Suprapubic skin (tissue), 4 donors: Measurements from ENCODE around the gene RDH8. TPM values are rescaled to one million over a fixed set of nuclear protein-coding genes. Genes with fewer than 3 reads are reported as not detected.

Experiments
- DNase-seq, 2 donors: peaks; one replicate each; pipeline ENCODE4 v3.0.0-alpha.2; 2019; ENCODE audit warnings: low spot score in 2 of 2
- H3K27ac ChIP-seq: fragments of 200-600 bp; sonication (generic); one replicate; pipeline ENCODE4 v1.5.1; 2019
- H3K27me3 ChIP-seq: fragments of 200-600 bp; sonication (generic); one replicate; pipeline ENCODE4 v1.5.1; 2019
- H3K36me3 ChIP-seq: fragments of 200-600 bp; sonication (generic); one replicate; pipeline ENCODE4 v1.5.1; 2019
- H3K4me1 ChIP-seq: fragments of 200-600 bp; sonication (generic); one replicate; pipeline ENCODE4 v1.5.1; 2019
- H3K4me3 ChIP-seq: fragments of 200-600 bp; sonication (generic); one replicate; pipeline ENCODE4 v1.5.1; 2019; ENCODE audit warnings: mild to moderate bottlenecking
- H3K9me3 ChIP-seq: fragments of 200-600 bp; sonication (generic); one replicate; pipeline ENCODE4 v1.5.1; 2019
- CTCF ChIP-seq, 2 donors: fragments of 200-600 bp in 1 of 2; fragments of 450-650 bp in 1 of 2; sonication (generic) in 1 of 2; IDR thresholded peaks; one replicate each; pipeline ENCODE4 v1.5.1; 2016 to 2019; ENCODE audit warnings: antibody characterized with exemption in 2 of 2, mild to moderate bottlenecking in 1 of 2, moderate library complexity in 1 of 2
- EP300 ChIP-seq: sonication (generic); formaldehyde crosslinking; IDR thresholded peaks from one replicate; pipeline ENCODE4 v1.6.1; 2017; ENCODE audit warnings: antibody characterized with exemption
- POLR2A ChIP-seq, 2 donors: fragments of 450-650 bp; IDR thresholded peaks; one replicate each; pipeline ENCODE4 v1.6.1; 2017; ENCODE audit warnings: antibody characterized with exemption in 2 of 2, mild to moderate bottlenecking in 2 of 2, moderate library complexity in 2 of 2
- POLR2AphosphoS5 ChIP-seq, 3 donors: sonication (generic); formaldehyde crosslinking; IDR thresholded peaks; one replicate each; pipeline ENCODE4 v1.6.1; 2017; ENCODE audit warnings: antibody characterized with exemption in 3 of 3
- WGBS: methylation state at CpG from one replicate; pipeline ENCODE4 v1.1.5; 2018; 5-methylcytosine and 5-hydroxymethylcytosine counted together
- total RNA-seq, 4 donors: library from RNA; depleted of rRNA; stranded (reverse); fragments of >200 nt; gene quantifications; one replicate each; pipeline ENCODE4 v1.1.0, GENCODE V29; 2016

The RDH8 gene
- total RNA-seq, 4 donors from 2014 or later, result not detected

GRCh38 chr19:10009714-10010224, 3.5 kb upstream of the RDH8 start:
- peaks cover 10% of the 10 kb centered on the region for H3K27me3 ChIP-seq
- H3K9me3 ChIP-seq, result no peaks in the 10 kb centered on the region
- 7% methylated on average over 18 of the region's 22 CpGs for WGBS
- no peak for DNase-seq
- TF ChIP-seq POLR2AphosphoS5 (IDR thresholded peaks at IDR 0.05), result no peak
- no peak for TF ChIP-seq EP300
- TF ChIP-seq CTCF (IDR thresholded peaks at IDR 0.05), result no peak
- no peak for TF ChIP-seq POLR2A (IDR thresholded peaks at IDR 0.05)
- H3K4me1 ChIP-seq, result peaks cover 78% of the 10 kb centered on the region
- H3K27ac ChIP-seq, result peak overlapping the region; percentile 81
- peak overlapping the region; percentile 55 for H3K4me3 ChIP-seq
- peaks cover 2% of the 10 kb centered on the region for H3K36me3 ChIP-seq

- WGBS, result 0% methylated on average over 7 of the region's 38 CpGs
- peak in 1 of 2 donors; percentile 81 for DNase-seq
- Histone ChIP-seq H3K9me3 (no peaks in the 10 kb centered on the region), H3K36me3 (no peaks in the 10 kb centered on the region), H3K4me1 (peaks cover 78% of the 10 kb centered on the region), H3K4me3 (peak within 1 kb of the TSS; percentile 55), H3K27me3 (peaks cover 10% of the 10 kb centered on the region), H3K27ac (peak within 1 kb of the TSS; percentile 81)
- TF ChIP-seq POLR2AphosphoS5 (IDR thresholded peaks at IDR 0.05), result no peak
- no peak for TF ChIP-seq EP300
- TF ChIP-seq CTCF (IDR thresholded peaks at IDR 0.05), result no peak
- peak in 1 of 2 donors; percentile 19 for TF ChIP-seq POLR2A (IDR thresholded peaks at IDR 0.05)
Measured at GRCh38 chr19:10010247-10010691, 3.0 kb upstream of the RDH8 start, which contains the start of gene COL5A3. Gene COL5A3, minus strand, starts transcription at chr19:10010504. Its CDS starts 119 bp downstream, at chr19:10010385.

GRCh38 chr19:10010939-10011338, 2.3 kb upstream of the RDH8 start:
- H3K4me1 ChIP-seq, result peaks cover 73% of the 10 kb centered on the region
- DNase-seq, result no peak
- TF ChIP-seq EP300 (no peak), CTCF (IDR thresholded peaks at IDR 0.05) (no peak), POLR2AphosphoS5 (IDR thresholded peaks at IDR 0.05) (no peak), POLR2A (IDR thresholded peaks at IDR 0.05) (no peak)
- H3K27ac ChIP-seq, result peak overlapping the region; percentile 73
- peaks cover 10% of the 10 kb centered on the region for H3K27me3 ChIP-seq
- H3K4me3 ChIP-seq, result peak overlapping the region; percentile 55
- H3K9me3 ChIP-seq, result no peaks in the 10 kb centered on the region
- WGBS, result 48% methylated on average over 9 of the region's 9 CpGs
- no peaks in the 10 kb centered on the region for H3K36me3 ChIP-seq

GRCh38 chr19:10011974-10012373, 1.3 kb upstream of the RDH8 start:
- Histone ChIP-seq H3K4me1 (peaks cover 67% of the 10 kb centered on the region), H3K36me3 (no peaks in the 10 kb centered on the region), H3K9me3 (no peaks in the 10 kb centered on the region), H3K27ac (no peak overlapping the region), H3K4me3 (no peak overlapping the region), H3K27me3 (peaks cover 10% of the 10 kb centered on the region)
- no CpG with 5 or more reads among the region's 7 CpGs for WGBS
- TF ChIP-seq CTCF (IDR thresholded peaks at IDR 0.05) (no peak), POLR2A (IDR thresholded peaks at IDR 0.05) (no peak), EP300 (no peak), POLR2AphosphoS5 (IDR thresholded peaks at IDR 0.05) (no peak)
- no peak for DNase-seq

GRCh38 chr19:10013834-10014618, 743 bp downstream of the RDH8 start:
- no peaks in the 10 kb centered on the region for H3K36me3 ChIP-seq
- H3K27ac ChIP-seq, result no peak overlapping the region
- WGBS, result 39% methylated on average over 6 of the region's 6 CpGs
- no peak for TF ChIP-seq EP300
- no peak for TF ChIP-seq CTCF (IDR thresholded peaks at IDR 0.05)
- TF ChIP-seq POLR2AphosphoS5 (IDR thresholded peaks at IDR 0.05), result no peak
- TF ChIP-seq POLR2A (IDR thresholded peaks at IDR 0.05), result no peak
- H3K4me3 ChIP-seq, result no peak overlapping the region
- no peak for DNase-seq
- H3K9me3 ChIP-seq, result no peaks in the 10 kb centered on the region
- H3K4me1 ChIP-seq, result peaks cover 47% of the 10 kb centered on the region
- peaks cover 10% of the 10 kb centered on the region for H3K27me3 ChIP-seq
